Activated naive CD8-positive, alpha-beta T cell treated with anti-CD3 and anti-CD28 coated beads for 36 hours (primary cell): ENCODE results near the gene NAV2. TPM values are rescaled to one million over a fixed set of nuclear protein-coding genes. Genes with fewer than 3 reads are reported as not detected.
A peak's percentile ranks its signal among the peaks of the same experiment; 100 is the strongest.

Experiments used
- DNase-seq: peaks from one replicate; pipeline ENCODE4 v3.0.0; 2021
- H3K27ac Mint-ChIP-seq: one replicate; pipeline ENCODE4 v1.8.0; 2022; ENCODE audit warnings: mild to moderate bottlenecking, moderate library complexity, mixed read lengths
- H3K27me3 Mint-ChIP-seq: one replicate; pipeline ENCODE4 v1.8.0; 2022; ENCODE audit warnings: mild to moderate bottlenecking, mixed read lengths
- H3K36me3 Mint-ChIP-seq: one replicate; pipeline ENCODE4 v1.8.0; 2021; ENCODE audit warnings: mild to moderate bottlenecking, mixed read lengths
- H3K4me1 Mint-ChIP-seq: one replicate; pipeline ENCODE4 v1.8.0; 2021; ENCODE audit warnings: mixed read lengths
- H3K4me3 Mint-ChIP-seq: one replicate; pipeline ENCODE4 v1.8.0; 2022; ENCODE audit warnings: mild to moderate bottlenecking, moderate library complexity, mixed read lengths
- H3K9me3 Mint-ChIP-seq: one replicate; pipeline ENCODE4 v1.8.0; 2022; ENCODE audit warnings: mixed read lengths
- total RNA-seq, 2 experiments: library from RNA; stranded (reverse); gene quantifications; one replicate each; pipeline ENCODE4 v1.2.3, GENCODE V29; 2021

NAV2 gene
- total RNA-seq, 2 experiments from 2014 or later = 0.14 to 0.20 TPM

DNA sequence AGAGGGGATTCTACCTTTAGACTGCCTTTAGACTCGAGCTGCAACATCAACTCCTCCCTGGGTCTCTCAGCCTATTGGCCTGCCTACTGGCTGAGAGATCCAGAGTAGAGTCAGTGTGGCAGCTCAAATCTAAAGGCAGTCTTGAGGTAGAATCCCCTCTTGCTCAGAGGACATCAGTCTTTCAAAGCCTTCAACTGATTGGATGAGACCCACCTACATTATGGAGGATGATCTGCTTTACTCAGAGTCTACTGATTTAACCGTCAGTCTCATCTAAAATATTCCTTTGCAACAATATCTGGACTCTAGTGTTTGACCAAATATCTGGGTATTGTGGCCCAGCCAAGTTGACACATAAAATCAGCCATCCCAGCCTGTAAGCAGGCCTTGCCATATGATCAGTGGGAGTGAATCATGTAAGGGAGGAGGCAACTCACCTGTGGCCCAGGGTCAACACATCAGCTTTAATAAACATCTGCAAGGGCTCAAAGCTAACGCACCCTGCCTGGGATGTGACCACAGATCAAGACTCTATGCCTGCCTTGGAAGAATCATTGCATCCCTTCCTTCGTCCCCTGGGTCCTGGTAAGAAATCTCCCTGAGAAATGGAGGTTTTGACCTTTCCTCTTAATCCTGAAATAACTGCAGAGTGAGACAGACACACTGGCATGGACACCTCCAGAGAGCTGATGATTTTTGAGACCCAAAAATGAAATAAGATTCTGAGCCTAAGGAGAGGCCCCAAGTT, 249.6 kb downstream of the NAV2 start:
- no peak for DNase-seq
- Mint-ChIP-seq H3K9me3 (no peaks in the 10 kb centered on the region), H3K4me1 (peaks cover 17% of the 10 kb centered on the region), H3K27ac (no peak overlapping the region), H3K4me3 (no peak overlapping the region), H3K27me3 (peaks cover 13% of the 10 kb centered on the region), H3K36me3 (no peaks in the 10 kb centered on the region)

DNA sequence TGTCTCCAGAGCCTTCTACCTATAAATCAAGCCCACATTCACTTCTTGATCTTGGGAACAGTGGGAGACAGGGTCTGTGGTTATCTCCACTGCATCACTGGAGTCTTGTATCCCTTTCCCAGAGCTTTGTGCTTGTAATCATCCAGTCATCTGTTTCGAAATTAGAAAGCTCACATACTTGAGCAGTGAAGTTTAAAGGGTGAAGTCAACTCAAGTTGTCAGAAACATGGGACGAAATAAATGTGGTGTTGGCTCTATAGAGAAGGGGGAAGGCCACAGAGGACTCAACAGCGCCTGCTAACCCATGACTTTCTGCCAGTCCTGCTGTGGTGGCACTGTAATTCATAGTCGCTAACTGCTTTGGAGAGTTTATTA, 250.2 kb downstream of the NAV2 start:
- peaks cover 17% of the 10 kb centered on the region for H3K4me1 Mint-ChIP-seq
- H3K27me3 Mint-ChIP-seq = peaks cover 14% of the 10 kb centered on the region
- no peak overlapping the region for H3K4me3 Mint-ChIP-seq
- H3K9me3 Mint-ChIP-seq = no peaks in the 10 kb centered on the region
- DNase-seq = no peak
- no peaks in the 10 kb centered on the region for H3K36me3 Mint-ChIP-seq
- no peak overlapping the region for H3K27ac Mint-ChIP-seq

DNA sequence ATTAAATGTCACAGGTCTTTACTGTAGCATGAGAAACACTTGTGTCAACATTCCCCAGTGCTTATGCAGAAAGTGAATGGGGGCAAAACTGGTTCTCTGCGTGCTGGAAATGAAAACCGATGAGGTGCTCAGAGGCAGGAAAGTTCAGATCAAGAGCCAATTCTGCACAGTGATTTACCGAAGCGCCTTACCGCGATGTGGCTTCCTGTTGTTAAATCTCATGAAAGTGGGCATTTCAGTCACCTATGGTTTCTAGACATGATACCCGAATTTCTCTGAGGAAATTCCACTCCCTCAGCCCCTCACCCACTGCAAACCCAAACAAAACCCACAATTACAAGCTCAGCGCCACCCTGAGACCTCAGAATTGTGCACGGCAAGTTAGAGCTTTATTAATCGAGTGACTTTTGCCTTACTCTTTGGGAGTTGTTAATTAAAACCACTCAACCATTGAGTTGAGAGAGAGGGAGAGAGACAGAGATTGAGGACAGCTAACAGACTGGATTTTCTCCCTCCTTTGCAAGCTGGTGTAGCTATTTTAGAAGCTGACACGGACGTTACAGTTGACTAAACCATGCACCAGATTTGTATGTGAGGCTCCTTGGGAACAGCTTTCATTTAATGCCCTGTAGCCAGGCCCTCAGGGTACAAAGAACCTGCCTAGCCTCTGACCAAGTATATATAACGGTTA, 251.2 kb downstream of the NAV2 start:
- Mint-ChIP-seq H3K36me3 (no peaks in the 10 kb centered on the region), H3K27me3 (peaks cover 17% of the 10 kb centered on the region), H3K4me1 (peaks cover 17% of the 10 kb centered on the region), H3K4me3 (no peak overlapping the region), H3K9me3 (no peaks in the 10 kb centered on the region), H3K27ac (no peak overlapping the region)
- DNase-seq = peak; percentile 40

DNA sequence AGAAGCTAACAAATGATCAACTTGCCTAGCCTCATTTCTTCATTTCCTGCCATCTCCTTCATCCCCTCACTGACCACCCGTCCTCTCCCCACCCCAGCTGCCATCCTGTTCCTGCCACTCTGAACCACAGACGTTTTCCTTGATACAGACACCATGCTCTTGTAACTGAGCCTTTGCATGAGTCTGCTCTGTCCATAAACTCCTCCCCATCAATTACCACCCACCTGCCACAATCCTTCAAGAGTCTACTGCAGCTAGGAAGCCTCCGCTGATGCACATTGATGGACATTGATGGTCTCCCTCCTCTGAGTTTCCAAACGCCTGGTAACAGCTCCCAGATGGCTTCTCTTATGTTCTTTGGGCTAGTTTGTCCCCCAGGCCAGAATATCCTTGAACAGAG, 253.8 kb downstream of the NAV2 start:
- Mint-ChIP-seq H3K9me3 (no peaks in the 10 kb centered on the region), H3K27ac (no peak overlapping the region), H3K36me3 (no peaks in the 10 kb centered on the region), H3K27me3 (peaks cover 24% of the 10 kb centered on the region), H3K4me3 (no peak overlapping the region), H3K4me1 (peaks cover 34% of the 10 kb centered on the region)
- no peak for DNase-seq

DNA sequence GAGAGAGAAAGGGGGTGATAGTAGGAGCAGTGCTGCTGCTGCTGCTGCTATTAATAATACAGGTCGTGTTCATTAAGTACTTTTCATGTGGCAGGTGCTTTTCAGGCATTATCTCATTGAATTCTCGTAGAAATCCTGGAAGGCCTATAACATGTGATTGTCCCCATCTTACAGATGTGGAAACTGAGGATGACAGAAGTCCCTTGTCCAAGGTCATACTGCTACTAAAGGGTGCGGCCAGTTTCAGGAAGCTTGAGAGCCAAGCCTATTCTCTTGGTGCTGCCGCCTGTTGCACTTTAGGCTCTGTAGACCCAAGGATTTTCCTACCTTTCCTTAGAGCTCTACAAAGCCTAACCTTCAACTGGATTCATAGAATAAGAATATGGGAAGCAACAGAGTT, 254.3 kb downstream of the NAV2 start:
- no peaks in the 10 kb centered on the region for H3K9me3 Mint-ChIP-seq
- no peaks in the 10 kb centered on the region for H3K36me3 Mint-ChIP-seq
- no peak overlapping the region for H3K4me3 Mint-ChIP-seq
- H3K4me1 Mint-ChIP-seq = peaks cover 34% of the 10 kb centered on the region
- peaks cover 24% of the 10 kb centered on the region for H3K27me3 Mint-ChIP-seq
- no peak for DNase-seq
- H3K27ac Mint-ChIP-seq = no peak overlapping the region

DNA sequence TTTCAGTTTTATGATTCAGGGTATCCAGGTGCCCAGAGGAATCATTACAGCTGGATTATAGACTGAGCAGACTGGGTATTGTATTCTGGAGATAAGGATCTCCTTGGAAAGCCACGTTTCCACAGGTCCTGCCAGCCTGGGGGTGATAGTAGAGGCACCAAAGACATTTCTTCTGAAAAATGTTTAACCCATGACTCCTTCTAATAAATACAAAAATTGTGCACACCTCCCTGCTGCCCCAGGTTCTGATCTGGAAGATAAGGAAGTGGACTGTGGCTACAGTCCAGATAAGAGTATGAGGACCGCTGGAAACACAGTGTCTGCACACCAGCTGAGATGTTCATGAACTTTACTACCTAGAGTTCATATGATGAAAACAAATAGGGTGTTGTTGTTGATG, 255.2 kb downstream of the NAV2 start:
- Mint-ChIP-seq H3K4me3 (no peak overlapping the region), H3K27me3 (peaks cover 28% of the 10 kb centered on the region), H3K27ac (no peak overlapping the region)

DNA sequence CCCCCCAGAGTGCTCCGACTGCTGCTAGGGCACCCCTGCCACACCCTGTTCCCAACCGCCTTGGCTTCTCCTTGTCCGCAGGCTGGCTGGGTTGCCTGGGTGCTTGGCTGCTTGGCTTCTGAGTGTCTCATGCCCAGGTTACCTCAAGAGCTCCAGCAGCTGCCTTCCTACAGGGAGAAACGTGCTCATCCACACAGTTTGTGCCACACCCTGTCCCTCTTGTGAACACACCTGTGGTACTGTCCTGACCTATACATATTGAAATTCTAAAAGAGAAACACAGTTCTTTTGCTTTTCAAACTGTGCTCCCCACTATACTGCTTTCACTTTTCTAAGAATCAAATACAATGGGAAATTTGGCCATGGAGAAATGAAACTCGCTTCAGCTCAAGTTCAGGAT, 256.2 kb downstream of the NAV2 start:
- Mint-ChIP-seq H3K27ac (no peak overlapping the region), H3K9me3 (no peaks in the 10 kb centered on the region), H3K4me1 (peaks cover 22% of the 10 kb centered on the region), H3K27me3 (peaks cover 31% of the 10 kb centered on the region), H3K4me3 (no peak overlapping the region), H3K36me3 (no peaks in the 10 kb centered on the region)
- no peak for DNase-seq

More for the DNA sequence above, 255.2 kb downstream of the NAV2 start:
- Mint-ChIP-seq H3K4me1 (peaks cover 32% of the 10 kb centered on the region), H3K36me3 (no peaks in the 10 kb centered on the region), H3K9me3 (no peaks in the 10 kb centered on the region)
- DNase-seq = no peak

DNA sequence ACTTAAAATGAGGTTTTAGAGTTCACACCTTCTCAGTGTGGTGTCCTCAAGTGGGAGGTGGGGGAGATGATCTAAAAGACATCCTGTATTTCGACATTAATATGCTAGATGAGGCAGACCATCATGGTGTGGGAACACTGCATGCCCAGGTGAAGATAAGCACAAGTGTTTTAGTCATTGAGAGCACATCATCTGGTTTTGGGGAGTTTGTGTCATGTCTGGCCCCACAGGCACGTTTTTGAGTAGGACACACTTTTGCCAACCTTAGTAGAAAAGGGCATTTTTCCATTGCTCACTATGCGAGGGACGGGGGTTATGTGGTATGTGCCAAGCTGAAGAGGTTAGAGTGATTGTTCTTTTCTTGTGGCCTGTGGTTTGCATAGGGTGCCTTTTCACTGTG, 258.3 kb downstream of the NAV2 start:
- peak overlapping the region; percentile 45 for H3K27ac Mint-ChIP-seq
- H3K4me3 Mint-ChIP-seq = no peak overlapping the region
- no peaks in the 10 kb centered on the region for H3K9me3 Mint-ChIP-seq
- H3K27me3 Mint-ChIP-seq = peaks cover 26% of the 10 kb centered on the region
- peaks cover 16% of the 10 kb centered on the region for H3K4me1 Mint-ChIP-seq
- DNase-seq = peak; percentile 46
- H3K36me3 Mint-ChIP-seq = no peaks in the 10 kb centered on the region

DNA sequence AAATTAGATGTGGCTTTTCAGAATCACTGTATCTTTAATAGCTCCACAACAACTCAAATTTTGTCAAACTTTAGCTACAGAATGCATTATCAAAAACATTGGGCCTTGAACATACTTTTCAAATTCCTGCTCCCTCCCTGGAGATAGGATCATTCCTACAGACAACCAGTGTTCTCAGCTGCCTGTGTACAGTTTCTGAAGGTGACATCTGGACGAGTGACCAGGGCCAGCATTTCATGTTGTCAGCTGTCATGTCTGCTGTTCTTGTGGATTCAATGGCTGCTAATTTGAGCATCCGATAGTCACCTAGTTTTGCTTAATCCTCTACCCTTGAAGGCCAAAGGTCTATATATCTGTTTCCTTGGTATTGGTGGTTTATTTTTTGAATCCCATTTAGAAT, 259.5 kb downstream of the NAV2 start:
- Mint-ChIP-seq H3K27ac (no peak overlapping the region), H3K4me1 (peaks cover 16% of the 10 kb centered on the region), H3K27me3 (peaks cover 28% of the 10 kb centered on the region), H3K9me3 (no peaks in the 10 kb centered on the region), H3K36me3 (no peaks in the 10 kb centered on the region), H3K4me3 (no peak overlapping the region)
- DNase-seq = no peak

DNA sequence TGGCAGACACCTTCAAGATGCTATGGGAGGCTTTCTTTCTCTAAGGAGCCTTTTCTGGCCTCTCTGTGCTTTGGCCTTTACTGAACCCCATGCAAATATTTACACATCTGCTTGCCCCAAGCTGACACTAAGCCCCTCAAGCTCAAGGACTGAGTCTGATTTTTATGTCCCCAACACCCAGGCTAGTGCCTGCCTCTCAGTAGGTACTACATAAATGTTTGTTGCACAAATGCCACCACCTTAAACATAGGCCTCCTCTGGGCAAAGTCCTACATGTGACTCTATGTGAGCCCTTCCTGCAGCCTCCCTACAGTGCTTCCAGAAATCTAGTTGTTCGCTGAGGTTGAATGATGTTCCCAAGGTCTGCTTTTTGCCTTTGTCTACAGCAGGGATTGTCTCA, 260.0 kb downstream of the NAV2 start:
- Mint-ChIP-seq H3K36me3 (no peaks in the 10 kb centered on the region), H3K4me3 (no peak overlapping the region), H3K9me3 (no peaks in the 10 kb centered on the region), H3K27me3 (peaks cover 26% of the 10 kb centered on the region), H3K27ac (no peak overlapping the region), H3K4me1 (peaks cover 16% of the 10 kb centered on the region)
- DNase-seq = no peak

DNA sequence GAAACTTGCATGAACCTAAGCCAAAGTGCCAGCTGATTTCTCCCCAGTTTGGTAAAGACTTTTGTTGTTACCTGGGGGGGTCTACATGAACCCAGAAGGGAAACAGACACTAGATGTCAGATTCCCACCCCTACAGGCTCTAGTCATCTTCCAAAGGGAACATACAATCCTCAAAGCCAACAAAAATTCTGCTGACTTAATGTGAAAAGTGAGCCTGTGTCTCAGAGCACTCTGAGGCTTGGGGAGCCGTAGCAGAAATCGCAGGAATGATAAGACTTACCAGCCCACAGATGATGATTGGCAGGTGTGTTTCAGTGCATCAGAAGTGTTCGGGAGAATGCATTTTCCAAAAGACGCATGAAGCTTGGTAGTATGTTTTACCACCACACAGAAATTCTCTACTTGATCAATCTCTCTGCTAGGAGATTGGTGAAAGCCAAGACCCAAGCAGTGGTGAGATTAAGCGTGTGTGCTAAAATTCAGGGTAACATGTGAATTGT, 260.5 kb downstream of the NAV2 start:
- Mint-ChIP-seq H3K4me1 (peaks cover 16% of the 10 kb centered on the region), H3K9me3 (no peaks in the 10 kb centered on the region), H3K27me3 (peaks cover 22% of the 10 kb centered on the region), H3K4me3 (no peak overlapping the region), H3K27ac (no peak overlapping the region), H3K36me3 (no peaks in the 10 kb centered on the region)
- no peak for DNase-seq

DNA sequence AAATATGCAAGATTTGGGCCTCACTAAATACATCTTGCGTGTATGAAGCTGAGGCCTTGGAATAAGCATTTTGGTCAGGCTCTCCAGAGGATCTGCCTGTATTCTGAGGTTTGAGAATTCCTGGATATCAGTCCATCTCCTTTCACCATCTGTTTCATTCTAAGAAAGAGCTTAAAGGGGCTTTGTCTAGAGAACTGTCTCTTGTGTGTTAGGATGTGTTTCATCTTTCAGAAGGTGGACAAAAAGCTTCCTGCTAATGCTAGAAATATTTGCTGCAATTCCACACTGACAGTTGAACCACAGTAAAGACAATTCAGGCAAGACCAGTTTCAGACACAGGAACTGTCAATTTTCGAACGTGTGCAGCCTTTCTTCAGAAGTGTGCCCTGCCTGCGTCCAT, 262.2 kb downstream of the NAV2 start:
- no peaks in the 10 kb centered on the region for H3K9me3 Mint-ChIP-seq
- no peaks in the 10 kb centered on the region for H3K36me3 Mint-ChIP-seq
- H3K4me3 Mint-ChIP-seq = no peak overlapping the region
- no peak for DNase-seq
- H3K27ac Mint-ChIP-seq = no peak overlapping the region
- H3K27me3 Mint-ChIP-seq = peaks cover 14% of the 10 kb centered on the region
- H3K4me1 Mint-ChIP-seq = peaks cover 28% of the 10 kb centered on the region

DNA sequence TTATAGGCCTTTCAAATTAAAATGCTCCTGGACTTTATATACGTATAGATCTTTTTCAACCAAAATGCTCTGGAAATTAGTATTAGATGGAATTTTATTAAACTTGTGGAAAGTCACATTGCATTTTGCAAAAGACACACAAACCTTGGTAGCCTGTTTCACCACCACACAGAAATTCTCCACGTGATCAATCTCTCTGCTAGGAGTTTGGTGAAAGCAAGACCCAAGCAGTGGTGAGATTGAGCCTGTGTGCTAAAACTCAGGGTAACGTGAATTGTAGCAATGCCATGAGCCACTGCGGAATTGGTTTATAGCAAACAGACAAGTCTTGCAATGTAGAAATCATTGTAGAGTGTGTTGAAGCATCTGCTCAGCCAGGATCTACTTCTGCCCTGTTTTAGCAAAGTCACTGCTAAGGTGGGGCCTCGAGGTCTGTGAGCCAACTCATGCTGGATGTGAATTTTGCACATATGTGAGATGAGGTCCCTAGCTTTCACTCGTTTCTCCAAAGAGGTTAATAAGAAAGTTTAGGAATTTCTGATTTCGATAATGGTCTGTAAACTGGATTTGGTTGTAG, 262.9 kb downstream of the NAV2 start:
- no peak overlapping the region for H3K27ac Mint-ChIP-seq
- H3K4me1 Mint-ChIP-seq = peaks cover 22% of the 10 kb centered on the region
- H3K9me3 Mint-ChIP-seq = no peaks in the 10 kb centered on the region
- H3K27me3 Mint-ChIP-seq = peaks cover 14% of the 10 kb centered on the region
- H3K36me3 Mint-ChIP-seq = no peaks in the 10 kb centered on the region
- no peak overlapping the region for H3K4me3 Mint-ChIP-seq
- DNase-seq = no peak

DNA sequence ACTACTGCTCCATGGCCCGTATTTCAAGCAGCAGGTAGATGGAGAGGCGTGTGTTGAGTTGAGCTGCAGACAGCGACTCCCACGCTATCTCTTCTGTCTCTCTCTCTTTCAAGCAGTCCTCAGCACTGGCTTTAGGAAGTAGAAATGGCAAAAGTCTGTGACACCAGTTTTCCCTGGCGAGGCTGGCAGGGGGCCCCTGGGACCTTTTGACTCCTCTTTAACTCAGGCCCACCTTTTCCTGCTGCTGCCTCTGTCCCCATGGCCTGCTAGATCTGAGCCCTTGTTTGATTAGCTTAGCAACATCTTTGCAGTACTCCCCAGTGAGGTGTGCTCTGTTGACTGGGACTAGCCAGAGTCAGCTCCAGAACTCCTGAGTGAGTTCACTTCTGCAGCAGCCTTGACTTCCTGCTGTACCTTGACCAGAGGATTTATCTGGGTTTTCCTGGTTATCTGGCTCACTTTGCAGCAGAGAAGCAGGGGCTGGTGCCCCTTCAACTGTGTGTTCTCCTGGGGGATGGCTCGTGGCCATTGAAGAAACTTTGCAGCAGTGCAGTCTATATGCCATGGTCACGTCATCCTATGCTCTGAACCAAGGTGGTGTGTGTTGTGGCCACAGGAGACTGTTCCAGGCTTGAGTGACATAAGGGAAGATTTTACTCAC, 263.8 kb downstream of the NAV2 start:
- no peaks in the 10 kb centered on the region for H3K36me3 Mint-ChIP-seq
- DNase-seq = no peak
- H3K27ac Mint-ChIP-seq = no peak overlapping the region
- peaks cover 14% of the 10 kb centered on the region for H3K27me3 Mint-ChIP-seq
- peaks cover 12% of the 10 kb centered on the region for H3K4me1 Mint-ChIP-seq
- no peaks in the 10 kb centered on the region for H3K9me3 Mint-ChIP-seq
- no peak overlapping the region for H3K4me3 Mint-ChIP-seq

DNA sequence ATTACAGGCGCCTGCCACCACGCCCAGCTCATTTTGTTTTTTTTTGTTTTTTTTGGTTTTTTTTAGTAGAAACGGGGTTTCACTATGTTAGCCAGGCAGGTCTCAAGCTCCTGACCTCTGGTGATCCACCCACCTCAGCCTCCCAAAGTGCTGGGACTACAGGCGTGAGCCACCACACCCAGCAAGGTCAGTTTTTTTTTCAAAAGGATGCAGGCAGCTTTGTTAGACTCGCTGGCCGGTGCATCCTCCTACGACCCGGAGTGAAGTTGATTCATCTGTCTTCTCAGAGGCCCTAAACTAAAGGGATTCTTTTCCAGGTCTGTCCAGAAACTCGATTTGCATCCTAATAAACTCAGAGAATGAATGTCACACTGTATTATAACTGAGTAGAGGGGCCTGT, 265.3 kb downstream of the NAV2 start:
- H3K36me3 Mint-ChIP-seq = no peaks in the 10 kb centered on the region
- H3K27me3 Mint-ChIP-seq = peaks cover 9% of the 10 kb centered on the region
- no peak for DNase-seq
- H3K4me1 Mint-ChIP-seq = peaks cover 12% of the 10 kb centered on the region
- H3K4me3 Mint-ChIP-seq = no peak overlapping the region
- no peaks in the 10 kb centered on the region for H3K9me3 Mint-ChIP-seq
- no peak overlapping the region for H3K27ac Mint-ChIP-seq
